GM19025 (cell line): ENCODE data around the gene ART1.
A peak's percentile ranks its signal among the peaks of the same experiment; 100 is the strongest.
"Not testable (repeated sequence)": the region's sequence is repeated elsewhere in the genome, so short reads cannot be mapped to it uniquely, and the experiment has no call there.

Experiments used
- ATAC-seq: cut with Tn5 transposase; IDR thresholded peaks from one replicate; pipeline ENCODE4 v1.9.1; 2021; ENCODE audit warnings: mild to moderate bottlenecking, low read depth, moderate library complexity; ENCODE audit not compliant: unreplicated experiment

Gene ART1

GRCh38 chr11:3644817-3645235 is at the start of gene ART1:
Gene ART1, plus strand, starts transcription at chr11:3645128. Its CDS starts 14,086 bp downstream, at chr11:3659214.
- no peak for ATAC-seq

- not testable (repeated sequence) for ATAC-seq
These were observed 47.2 kb upstream of the ART1 start for GRCh38 chr11:3597743-3598142.

GRCh38 chr11:3600201-3600600 is 44.7 kb upstream of the ART1 start:
- not testable (repeated sequence) for ATAC-seq

- ATAC-seq = no peak
These were observed 40.8 kb upstream of the ART1 start for GRCh38 chr11:3604167-3604566.

GRCh38 chr11:3605283-3605662 is 39.7 kb upstream of the ART1 start:
- ATAC-seq = no peak

GRCh38 chr11:3605771-3606203 is 39.1 kb upstream of the ART1 start:
- no peak for ATAC-seq

- no peak for ATAC-seq
These were observed 35.3 kb upstream of the ART1 start for GRCh38 chr11:3609416-3610265.

GRCh38 chr11:3610846-3611245 is 34.1 kb upstream of the ART1 start:
- ATAC-seq = no peak

GRCh38 chr11:3611976-3612678 is 32.8 kb upstream of the ART1 start:
- no peak for ATAC-seq

- no peak for ATAC-seq
These were observed 30.8 kb upstream of the ART1 start for GRCh38 chr11:3613998-3614741.

GRCh38 chr11:3614742-3615171 is 30.2 kb upstream of the ART1 start:
- ATAC-seq = peak; percentile 75

GRCh38 chr11:3615998-3616397 is 28.9 kb upstream of the ART1 start:
- no peak for ATAC-seq

- no peak for ATAC-seq
These were observed 28.0 kb upstream of the ART1 start for GRCh38 chr11:3616721-3617460.

- no peak for ATAC-seq
These were observed 26.9 kb upstream of the ART1 start for GRCh38 chr11:3617990-3618389.

GRCh38 chr11:3622521-3622920 is 22.4 kb upstream of the ART1 start:
- no peak for ATAC-seq

- ATAC-seq = no peak
These were observed 21.8 kb upstream of the ART1 start for GRCh38 chr11:3623121-3623520.

- no peak for ATAC-seq
These were observed 21.0 kb upstream of the ART1 start for GRCh38 chr11:3623767-3624458.

GRCh38 chr11:3626250-3626960 is 18.5 kb upstream of the ART1 start:
- no peak for ATAC-seq

GRCh38 chr11:3627291-3627690 is 17.6 kb upstream of the ART1 start:
- ATAC-seq = no peak
